ENCODE data around the gene SMTNL2.
"Not testable (repeated sequence)": the region's sequence is repeated elsewhere in the genome, so short reads cannot be mapped to it uniquely, and the experiment has no call there.

The SMTNL2 gene

DNA sequence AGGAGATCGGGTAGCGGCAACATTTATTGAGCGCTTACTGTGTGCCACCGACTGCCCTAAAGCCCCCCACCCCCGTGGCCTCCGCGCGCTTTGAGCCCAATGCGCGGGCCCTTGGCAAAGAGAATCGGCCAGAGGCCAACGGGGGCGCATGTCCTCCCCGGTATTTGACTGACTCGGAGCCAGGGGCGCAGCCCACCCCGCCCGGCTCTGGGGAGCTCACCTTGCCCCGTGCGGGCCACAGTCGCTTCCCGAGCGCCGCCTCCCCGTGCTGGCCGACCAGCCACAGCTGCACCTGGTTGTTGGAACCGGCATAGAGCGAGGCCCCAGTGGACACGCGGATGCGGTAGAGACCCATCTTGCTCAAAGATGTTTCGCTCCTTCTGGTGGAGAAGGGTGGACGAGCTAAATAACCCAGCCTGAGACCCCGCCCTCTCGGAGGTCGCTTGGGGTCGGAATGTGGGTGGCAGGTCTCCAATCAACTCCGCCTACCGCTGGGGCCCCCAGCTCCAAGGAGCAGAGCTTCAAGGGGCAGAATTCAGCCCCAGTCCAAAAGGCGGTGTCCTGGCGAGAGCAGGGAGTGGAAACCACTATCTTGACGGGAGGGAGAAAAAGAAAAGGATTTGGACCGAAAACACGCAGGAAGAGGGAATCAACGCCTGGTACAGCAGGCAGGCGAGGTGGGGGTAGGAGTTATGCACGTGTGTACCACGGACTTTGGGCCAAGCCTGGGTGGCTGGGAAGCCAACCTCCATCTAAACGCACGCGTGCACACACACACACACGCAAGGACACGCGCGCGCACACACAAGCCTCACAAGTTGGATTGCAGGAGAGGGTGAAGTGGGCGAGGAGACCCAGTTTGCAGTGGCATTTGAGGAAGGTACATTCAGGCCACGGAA lies 57.2 kb downstream of the SMTNL2 start, which contains the start of gene ALOX15:
ALOX15 (minus strand) TSS at position 382 of the 899 bp plus-strand sequence; CDS start at position 355, 27 bp downstream.
- TF ChIP-seq Cebpa-rat (IDR thresholded peaks at IDR 0.05), result no peak
- H3K27me3 ChIP-seq, result peaks cover 60% of the 10 kb centered on the region
- no peak within 1 kb of the TSS for H3K4me2 ChIP-seq
- peaks cover 9% of the 10 kb centered on the region for H3K4me1 ChIP-seq
- no peaks in the 10 kb centered on the region for H3K9me3 ChIP-seq
- no peak within 1 kb of the TSS for H3K27ac ChIP-seq
- H3K9ac ChIP-seq, result no peak within 1 kb of the TSS
- H3K4me3 ChIP-seq, result no peak within 1 kb of the TSS
- no peaks in the 10 kb centered on the region for H3K36me3 ChIP-seq
- peaks cover 16% of the 10 kb centered on the region; the same call in 1 of the 2 replicates for H4K20me1 ChIP-seq

- TF ChIP-seq Cebpa-rat (IDR thresholded peaks at IDR 0.05), result no peak
- no peak overlapping the region for H3K4me2 ChIP-seq
- no peak overlapping the region for H3K27ac ChIP-seq
- peaks cover 16% of the 10 kb centered on the region; the same call in 1 of the 2 replicates for H4K20me1 ChIP-seq
- no peak overlapping the region for H3K9ac ChIP-seq
- H3K36me3 ChIP-seq, result no peaks in the 10 kb centered on the region
- no peaks in the 10 kb centered on the region for H3K9me3 ChIP-seq
- H3K4me1 ChIP-seq, result peaks cover 1% of the 10 kb centered on the region
- H3K27me3 ChIP-seq, result peaks cover 60% of the 10 kb centered on the region
- H3K4me3 ChIP-seq, result no peak overlapping the region
Measured at GRCh38 chr17:4642286-4642685, 58.0 kb downstream of the SMTNL2 start.

DNA sequence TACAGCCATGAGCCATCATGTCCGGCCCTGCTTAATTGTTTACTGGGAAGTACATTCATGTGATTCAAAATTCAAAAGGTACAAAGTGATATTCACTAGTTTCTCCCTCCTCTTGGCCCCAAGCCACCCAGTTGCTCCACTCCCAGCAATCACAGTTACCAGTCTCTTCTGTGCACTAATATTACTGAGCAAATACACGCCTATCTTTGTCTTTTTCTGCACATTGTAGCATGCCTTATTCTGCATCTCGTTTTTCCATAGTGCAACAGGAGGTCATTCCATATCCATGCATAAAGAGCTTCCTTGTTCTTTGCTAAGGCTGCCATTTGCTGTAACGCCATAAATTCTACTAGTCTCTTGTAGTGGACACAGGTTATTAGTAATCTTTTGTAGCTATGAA lies 59.3 kb downstream of the SMTNL2 start:
- Histone ChIP-seq H3K36me3 (no peaks in the 10 kb centered on the region), H3K9me3 (no peaks in the 10 kb centered on the region), H3K9ac (no peak overlapping the region), H3K27ac (no peak overlapping the region), H4K20me1 (peaks cover 16% of the 10 kb centered on the region; the same call in 1 of the 2 replicates), H3K4me3 (no peak overlapping the region), H3K27me3 (peaks cover 56% of the 10 kb centered on the region), H3K4me1 (no peaks in the 10 kb centered on the region), H3K4me2 (no peak overlapping the region)
- TF ChIP-seq Cebpa-rat (IDR thresholded peaks at IDR 0.05), result no peak

DNA sequence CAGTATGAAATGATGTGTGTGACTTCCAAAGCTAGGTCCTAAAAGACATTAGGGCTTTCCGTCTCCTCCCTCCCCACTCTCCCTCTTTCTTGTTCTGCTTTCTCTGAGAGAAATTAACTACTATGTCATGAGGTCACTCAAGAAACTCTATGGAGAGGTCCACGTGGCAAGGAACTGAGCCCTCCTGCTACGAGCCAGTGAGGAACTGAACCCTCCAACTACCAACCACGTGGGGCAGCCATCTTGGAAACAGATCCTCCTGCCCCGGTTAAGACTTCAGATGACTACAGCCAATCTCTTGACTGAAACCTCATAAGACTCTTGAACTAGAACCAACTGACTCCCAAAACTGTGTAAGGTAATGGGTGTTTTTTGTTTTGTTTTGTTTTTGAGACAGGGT lies 61.3 kb downstream of the SMTNL2 start:
- Histone ChIP-seq H3K27me3 (peaks cover 38% of the 10 kb centered on the region), H4K20me1 (peaks cover 11% of the 10 kb centered on the region; the same call in 1 of the 2 replicates)

GRCh38 chr17:4648741-4649140 lies 64.4 kb downstream of the SMTNL2 start:
- no peaks in the 10 kb centered on the region for H3K9me3 ChIP-seq
- H3K9ac ChIP-seq, result no peak overlapping the region
- no peaks in the 10 kb centered on the region for H3K36me3 ChIP-seq
- H3K4me3 ChIP-seq, result no peak overlapping the region
- no peak overlapping the region for H3K4me2 ChIP-seq
- no peak overlapping the region for H3K27ac ChIP-seq
- peaks cover 14% of the 10 kb centered on the region for H3K4me1 ChIP-seq
- peaks cover 7% of the 10 kb centered on the region; the same call in 1 of the 2 replicates for H3K27me3 ChIP-seq
- no peaks in the 10 kb centered on the region for H4K20me1 ChIP-seq
- no peak for TF ChIP-seq Cebpa-rat (IDR thresholded peaks at IDR 0.05)

More for the DNA sequence above, 61.3 kb downstream of the SMTNL2 start:
- Histone ChIP-seq H3K9ac (no peak overlapping the region), H3K36me3 (no peaks in the 10 kb centered on the region), H3K4me1 (no peaks in the 10 kb centered on the region), H3K27ac (no peak overlapping the region), H3K4me3 (no peak overlapping the region), H3K4me2 (no peak overlapping the region), H3K9me3 (no peaks in the 10 kb centered on the region)
- no peak for TF ChIP-seq Cebpa-rat (IDR thresholded peaks at IDR 0.05)

DNA sequence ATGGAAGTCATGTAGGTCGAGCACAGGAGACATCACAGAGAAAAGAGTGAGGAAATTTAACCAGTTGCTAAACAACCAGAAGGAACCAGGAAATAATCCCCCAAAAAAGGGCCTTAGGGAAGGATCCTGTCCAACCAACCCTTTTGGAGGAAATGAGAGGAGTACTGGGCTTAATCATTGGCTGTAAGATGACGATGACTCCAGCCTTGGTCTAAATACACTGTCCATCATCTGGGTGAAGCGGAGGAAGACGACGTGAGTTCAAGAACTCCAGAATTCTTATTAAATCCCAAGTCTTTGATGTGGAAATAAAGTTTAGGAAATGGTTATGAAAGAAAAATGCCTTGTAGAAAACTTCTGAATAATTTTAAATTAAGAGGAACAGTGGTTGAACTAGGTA lies 68.7 kb downstream of the SMTNL2 start:
- Histone ChIP-seq H3K4me2 (peak overlapping the region; percentile 37; the same call in 1 of the 2 replicates), H3K36me3 (no peaks in the 10 kb centered on the region), H3K9me3 (peaks cover 15% of the 10 kb centered on the region), H3K4me1 (peaks cover 14% of the 10 kb centered on the region), H3K27me3 (no peaks in the 10 kb centered on the region), H4K20me1 (no peaks in the 10 kb centered on the region), H3K27ac (no peak overlapping the region), H3K4me3 (no peak overlapping the region), H3K9ac (no peak overlapping the region)
- TF ChIP-seq Cebpa-rat (IDR thresholded peaks at IDR 0.05), result no peak

DNA sequence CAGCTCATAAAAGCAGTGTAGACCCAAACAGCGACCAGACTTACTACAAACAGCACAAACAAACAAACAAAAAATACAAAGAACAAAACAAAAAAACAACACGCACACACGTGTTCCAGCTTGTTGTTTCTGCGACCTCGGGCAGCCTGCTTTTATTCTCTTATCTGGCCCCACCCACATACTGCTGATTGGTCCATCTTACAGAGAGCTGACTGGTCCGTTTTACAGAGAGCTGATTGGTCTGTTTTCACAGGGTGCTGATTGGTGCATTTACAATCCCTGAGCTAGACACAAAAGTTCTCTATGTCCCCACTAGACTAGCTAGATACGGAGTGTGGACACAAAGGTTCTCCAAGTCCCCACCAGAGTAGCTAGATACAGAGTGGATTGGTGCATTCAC lies 71.6 kb downstream of the SMTNL2 start:
- Histone ChIP-seq H3K4me1 (peaks cover 14% of the 10 kb centered on the region), H3K9me3 (peaks cover 15% of the 10 kb centered on the region)
- not testable (repeated sequence) for H3K9ac ChIP-seq, H3K4me3 ChIP-seq, H3K27me3 ChIP-seq, H3K27ac ChIP-seq, H4K20me1 ChIP-seq, H3K4me2 ChIP-seq, H3K36me3 ChIP-seq

DNA sequence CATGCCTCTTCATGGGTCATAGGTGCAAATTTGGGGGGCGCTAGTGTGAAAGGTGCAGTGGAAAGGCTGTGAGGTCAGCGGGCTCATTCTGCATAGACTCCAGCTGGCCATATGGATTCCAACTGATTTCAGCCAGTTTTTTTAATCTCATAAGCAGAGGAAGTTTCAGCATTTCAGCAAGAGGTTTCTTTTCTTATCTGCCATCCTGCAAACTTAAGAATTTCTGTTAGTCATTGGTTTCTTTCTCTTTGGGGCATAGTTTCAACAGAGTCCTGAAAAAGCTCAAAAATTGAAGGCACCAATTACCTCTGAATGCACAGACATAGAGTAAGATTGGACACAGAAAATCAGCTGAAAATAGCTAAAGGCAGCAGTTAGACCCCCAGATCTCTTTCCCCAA lies 73.3 kb downstream of the SMTNL2 start:
- TF ChIP-seq Cebpa-rat (IDR thresholded peaks at IDR 0.05), result no peak
- peaks cover 4% of the 10 kb centered on the region for H3K4me1 ChIP-seq
- H3K4me2 ChIP-seq, result no peak overlapping the region
- no peaks in the 10 kb centered on the region for H3K27me3 ChIP-seq
- H3K36me3 ChIP-seq, result no peaks in the 10 kb centered on the region
- no peak overlapping the region for H3K4me3 ChIP-seq
- no peak overlapping the region for H3K27ac ChIP-seq
- H3K9ac ChIP-seq, result no peak overlapping the region
- peaks cover 15% of the 10 kb centered on the region for H3K9me3 ChIP-seq
- no peaks in the 10 kb centered on the region for H4K20me1 ChIP-seq

Measured in BLaER1 (cell line).